GM18502 (cell line): ENCODE results near the gene TIA1.
"Not testable (repeated sequence)": the region's sequence is repeated elsewhere in the genome, so short reads cannot be mapped to it uniquely, and the experiment has no call there.

Experiments used
- ATAC-seq: cut with Tn5 transposase; IDR thresholded peaks from one replicate; pipeline ENCODE4 v1.9.1; 2021; ENCODE audit warnings: mild to moderate bottlenecking; ENCODE audit not compliant: unreplicated experiment, poor library complexity

TIA1 gene

GRCh38 chr2:70226781-70227180 is 21.6 kb downstream of the TIA1 start:
- no peak for ATAC-seq

- ATAC-seq, result not testable (repeated sequence)
Observed at GRCh38 chr2:70223305-70223704, 25.1 kb downstream of the TIA1 start.

GRCh38 chr2:70214953-70215549 is 33.4 kb downstream of the TIA1 start:
- ATAC-seq, result no peak

GRCh38 chr2:70214365-70214764 is 34.1 kb downstream of the TIA1 start:
- no peak for ATAC-seq

GRCh38 chr2:70212298-70212932 is 36.0 kb downstream of the TIA1 start:
- ATAC-seq, result no peak

- no peak for ATAC-seq
Observed at GRCh38 chr2:70211595-70211994, 36.8 kb downstream of the TIA1 start.

- no peak for ATAC-seq
Observed at GRCh38 chr2:70204452-70204851, 44.0 kb downstream of the TIA1 start.

- ATAC-seq, result no peak
Observed at GRCh38 chr2:70203086-70203485, 45.3 kb downstream of the TIA1 start.

GRCh38 chr2:70202236-70202806 is 46.1 kb downstream of the TIA1 start:
- no peak for ATAC-seq

- no peak for ATAC-seq
Observed at GRCh38 chr2:70201831-70202230, 46.6 kb downstream of the TIA1 start.

- no peak for ATAC-seq
Observed at GRCh38 chr2:70201225-70201768, 47.1 kb downstream of the TIA1 start.

- no peak for ATAC-seq
Observed at GRCh38 chr2:70199320-70199864, 49.0 kb downstream of the TIA1 start.

GRCh38 chr2:70192516-70192915 is 55.9 kb downstream of the TIA1 start:
- no peak for ATAC-seq

GRCh38 chr2:70191244-70191735 is 57.1 kb downstream of the TIA1 start:
- ATAC-seq, result no peak

GRCh38 chr2:70190418-70191243 is 57.8 kb downstream of the TIA1 start, which contains the start of gene C2orf42:
Gene C2orf42 (minus strand): TSS chr2:70191019. CDS start chr2:70181985, 9,034 bp downstream.
- peak; percentile 84 for ATAC-seq

- ATAC-seq, result no peak
Observed at GRCh38 chr2:70188460-70188859, 60.0 kb downstream of the TIA1 start.

- ATAC-seq, result not testable (repeated sequence)
Observed at GRCh38 chr2:70187170-70187569, 61.3 kb downstream of the TIA1 start.

- no peak for ATAC-seq
Observed at GRCh38 chr2:70182689-70183088, 65.7 kb downstream of the TIA1 start.

- ATAC-seq, result peak; percentile 79
Observed at GRCh38 chr2:70181363-70181956, 67.0 kb downstream of the TIA1 start.

- no peak for ATAC-seq
Observed at GRCh38 chr2:70173520-70173919, 74.9 kb downstream of the TIA1 start.
